ENCODE results near the gene CDC20. TPM values are rescaled to one million over a fixed set of nuclear protein-coding genes. Genes with fewer than 3 reads are reported as not detected.
A peak's percentile ranks its signal among the peaks of the same experiment; 100 is the strongest.

Gene CDC20
- polyA plus RNA-seq, 1 of the 3 experiments (the other 2 are of a cell fraction) = 82.7 TPM

DNA sequence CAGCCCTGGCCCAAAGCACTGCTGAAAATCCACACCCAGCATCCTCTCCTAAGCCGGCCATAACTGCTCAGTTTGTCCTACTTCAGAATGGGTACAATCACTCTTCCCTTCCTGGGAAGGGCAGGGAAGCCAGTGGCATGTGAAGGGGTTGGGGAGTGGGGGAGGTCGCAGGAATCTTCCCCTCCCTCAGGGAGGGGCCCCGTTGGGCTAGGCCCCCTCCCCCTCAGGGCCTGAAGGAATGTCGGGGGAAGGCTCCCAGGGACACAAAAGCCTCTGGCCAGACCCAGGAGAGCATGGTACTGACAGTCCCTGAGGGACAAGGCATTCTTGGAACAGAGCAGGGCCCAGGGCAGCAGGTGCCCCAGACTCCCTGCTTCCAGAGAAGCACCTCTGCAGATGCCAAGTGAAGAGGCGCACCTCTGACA is 7.8 kb downstream of the CDC20 start:
- Histone ChIP-seq H3K36me3 (replicated peaks in 1 of 2; ENCODE audit: control insufficient read depth in 1 of 2, insufficient read depth in 2 of 2, low read length in 1 of 2) (peaks cover 34 to 38% of the 10 kb centered on the region in 2 experiments), H3K27me3 (ENCODE audit: insufficient read depth) (no peaks in the 10 kb centered on the region), H3K9me2 (no peaks in the 10 kb centered on the region), H3K4me2 (peak overlapping the region; percentile 81), H4K20me1 (ENCODE audit: insufficient read depth) (no peaks in the 10 kb centered on the region), H3K79me2 (ENCODE audit: insufficient read depth) (peaks cover 82% of the 10 kb centered on the region), H3F3A (replicated peaks; ENCODE audit: insufficient read depth) (peaks cover 41% of the 10 kb centered on the region), H3K27ac (ENCODE audit: low read depth in 2 of 2, low read length in 1 of 2) (no peak overlapping the region), H3K4me3 (ENCODE audit: low read depth in 2 of 2, low read length in 1 of 2) (peak overlapping the region; percentile 66 to 73), H3K9me3 (no peaks in the 10 kb centered on the region), H3K4me1 (ENCODE audit: control insufficient read depth in 1 of 2, insufficient read depth in 2 of 2, low read depth in 1 of 2, low read length in 1 of 2) (peaks cover 13 to 15% of the 10 kb centered on the region in 2 experiments; a peak in 3 of 4 replicates), H2AFZ (ENCODE audit: low read depth) (no peak overlapping the region), H3K9ac (peak overlapping the region; percentile 75)
- ChIA-PET POLR2A (no interaction called here), CTCF (no interaction called here)
- WGBS (ENCODE audit: low lambda C conversion rate) = 48% methylated on average over 4 of the region's 5 CpGs
- DNase-seq = no peak
- no peak for TF ChIP-seq SIN3A (IDR thresholded peaks at IDR 0.05; ENCODE audit: borderline replicate concordance, low read depth, low read length)
- TF ChIP-seq, protein P1, sequence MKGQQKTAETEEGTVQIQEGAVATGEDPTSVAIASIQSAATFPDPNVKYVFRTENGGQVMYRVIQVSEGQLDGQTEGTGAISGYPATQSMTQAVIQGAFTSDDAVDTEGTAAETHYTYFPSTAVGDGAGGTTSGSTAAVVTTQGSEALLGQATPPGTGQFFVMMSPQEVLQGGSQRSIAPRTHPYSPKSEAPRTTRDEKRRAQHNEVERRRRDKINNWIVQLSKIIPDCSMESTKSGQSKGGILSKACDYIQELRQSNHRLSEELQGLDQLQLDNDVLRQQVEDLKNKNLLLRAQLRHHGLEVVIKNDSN (IDR thresholded peaks at IDR 0.05; ENCODE audit: borderline replicate concordance, low read depth) = no peak
- TF ChIP-seq, protein P2, sequence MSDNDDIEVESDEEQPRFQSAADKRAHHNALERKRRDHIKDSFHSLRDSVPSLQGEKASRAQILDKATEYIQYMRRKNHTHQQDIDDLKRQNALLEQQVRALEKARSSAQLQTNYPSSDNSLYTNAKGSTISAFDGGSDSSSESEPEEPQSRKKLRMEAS (IDR thresholded peaks at IDR 0.05; ENCODE audit: low read depth) = no peak

DNA sequence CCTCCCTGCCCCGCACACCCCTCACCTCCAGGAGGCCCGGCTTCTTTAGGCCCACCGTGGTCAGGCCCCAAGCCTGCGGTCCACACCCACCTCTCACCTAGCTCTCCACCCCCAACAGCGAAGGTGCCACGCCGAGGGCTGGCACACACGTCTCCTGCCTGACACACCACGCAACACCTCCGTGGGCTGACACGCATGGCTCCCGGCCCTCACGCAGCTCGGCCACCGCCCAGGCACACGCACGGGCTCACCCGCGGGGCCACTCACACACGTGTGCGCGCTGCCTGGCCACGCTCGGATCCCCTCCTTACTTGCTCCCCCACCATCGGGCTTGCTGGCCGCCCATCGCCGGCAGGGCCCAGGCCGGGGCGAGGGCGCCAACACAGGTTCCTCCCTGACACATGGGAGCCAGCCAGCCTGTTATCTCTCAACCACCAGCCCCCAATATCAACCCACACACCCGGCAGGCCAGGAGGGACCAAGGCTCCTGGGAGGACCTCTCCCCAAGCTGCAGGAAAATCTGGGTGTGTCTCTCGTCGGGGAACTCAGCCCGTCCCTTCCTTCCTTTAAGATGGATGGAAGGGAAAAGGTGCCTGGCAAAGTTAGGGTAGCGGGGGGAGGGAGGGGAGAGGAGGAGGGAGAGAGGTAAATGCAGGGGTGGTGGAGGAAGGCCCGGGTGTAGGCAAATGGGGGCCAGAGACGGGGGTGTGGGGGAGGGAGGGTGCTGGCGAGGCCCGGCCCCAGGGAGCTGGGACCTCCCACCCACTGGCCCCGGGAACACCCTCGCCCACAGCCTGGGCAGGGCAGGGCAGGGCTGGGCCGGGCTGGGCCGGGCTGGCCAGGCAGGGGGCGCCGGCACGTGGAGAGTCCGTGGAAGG is 8.5 kb downstream of the CDC20 start:
- H2AFZ ChIP-seq (ENCODE audit: low read depth) = no peak overlapping the region
- 7% methylated on average over 22 of the region's 48 CpGs for WGBS (ENCODE audit: low lambda C conversion rate)
- CTCF ChIA-PET = interaction anchor here (1.7 kb wide), 1 partner anchor 9 kb away, joined by 9 read pairs; the partner anchor contains the start of gene CDC20

DNA sequence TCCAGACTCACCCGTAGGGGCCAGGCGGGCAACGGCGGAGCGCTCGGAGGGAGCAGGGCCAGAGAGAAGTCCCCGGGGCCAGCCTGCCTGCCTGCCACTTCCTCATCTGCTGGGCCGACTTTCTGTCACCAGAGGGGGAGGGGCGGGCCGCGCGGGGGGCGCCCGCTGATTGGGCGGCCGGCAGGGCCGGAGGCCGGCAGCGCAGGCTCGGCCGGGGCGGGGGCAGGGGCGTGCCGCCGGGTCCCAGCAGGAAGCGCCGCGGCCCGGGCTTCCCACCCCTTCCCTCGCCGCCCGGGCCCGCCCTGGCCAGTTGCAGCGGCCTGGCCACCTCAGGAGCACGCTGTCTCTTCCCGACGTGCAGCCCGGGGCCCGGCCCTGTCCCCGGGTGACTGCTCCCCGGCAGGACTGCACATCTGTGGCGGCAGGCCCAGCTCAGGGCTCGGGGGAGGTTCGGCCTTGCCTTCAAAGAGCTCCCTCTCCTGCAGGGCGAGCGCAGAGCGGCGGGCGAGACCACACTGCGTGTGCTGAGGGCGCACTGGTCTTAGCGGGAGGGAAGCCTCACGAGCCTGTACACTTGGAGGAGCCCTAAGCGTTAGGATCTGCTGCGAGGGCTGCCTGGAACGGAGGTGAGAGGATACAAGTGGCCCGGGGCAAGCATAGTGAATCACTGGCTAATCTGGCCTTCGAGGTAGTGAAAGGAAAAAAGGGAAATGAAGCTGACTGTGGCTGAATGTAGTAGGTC is 9.3 kb downstream of the CDC20 start, which contains the start of gene ELOVL1:
TSS of gene ELOVL1 (minus strand) at position 108 of the 742 bp plus-strand sequence. CDS start 2,402 bp downstream, outside the sequence.
- H3K27me3 ChIP-seq (ENCODE audit: insufficient read depth) = no peaks in the 10 kb centered on the region
- CTCF ChIA-PET = interaction anchor here (0.8 to 1.7 kb wide), 5 partner anchors 9 to 141 kb away, joined by 3 to 9 read pairs (median 4); partner anchors contain the start of gene CDC20
- H4K20me1 ChIP-seq (ENCODE audit: insufficient read depth) = no peaks in the 10 kb centered on the region
- H3K9me3 ChIP-seq = no peaks in the 10 kb centered on the region
- H3K36me3 ChIP-seq (replicated peaks in 1 of 2; ENCODE audit: control insufficient read depth in 1 of 2, insufficient read depth in 2 of 2, low read length in 1 of 2) = peaks cover 23 to 27% of the 10 kb centered on the region in 2 experiments
- peak within 1 kb of the TSS; percentile 66 to 73 for H3K4me3 ChIP-seq (ENCODE audit: low read depth in 2 of 2, low read length in 1 of 2)
- H3K9ac ChIP-seq = peak within 1 kb of the TSS; percentile 75
- DNase-seq = peak; percentile 99
- POLR2A ChIA-PET = interaction anchor here (0.8 to 1.8 kb wide), 3 partner anchors 10 to 14 kb away, joined by 3 to 8 read pairs (median 3); partner anchors contain the start of gene CDC20
- H3F3A ChIP-seq (replicated peaks; ENCODE audit: insufficient read depth) = peaks cover 43% of the 10 kb centered on the region
- H3K4me1 ChIP-seq (ENCODE audit: control insufficient read depth in 1 of 2, insufficient read depth in 2 of 2, low read depth in 1 of 2, low read length in 1 of 2) = peaks cover 13 to 16% of the 10 kb centered on the region in 2 experiments; a peak in 3 of 4 replicates
- peak within 1 kb of the TSS; percentile 81 for H3K4me2 ChIP-seq
- no peaks in the 10 kb centered on the region for H3K9me2 ChIP-seq
- peak within 1 kb of the TSS; percentile 74 to 92 for H3K27ac ChIP-seq (ENCODE audit: low read depth in 2 of 2, low read length in 1 of 2)
- 1% methylated on average over 9 of the region's 58 CpGs for WGBS (ENCODE audit: low lambda C conversion rate)
- H3K79me2 ChIP-seq (ENCODE audit: insufficient read depth) = peaks cover 68% of the 10 kb centered on the region
- peak within 1 kb of the TSS; percentile 19; the same call in 1 of the 2 replicates for H2AFZ ChIP-seq (ENCODE audit: low read depth)
- TF ChIP-seq FOXM1 (IDR thresholded peaks at IDR 0.05; ENCODE audit: low read depth) (no peak), MXI1 (IDR thresholded peaks at IDR 0.05; ENCODE audit: low read depth, low read length) (peak; percentile 77), POLR2AphosphoS5 (IDR thresholded peaks at IDR 0.05; ENCODE audit: low read depth, low read length) (peak; percentile 92), RAD21 (IDR thresholded peaks at IDR 0.05; ENCODE audit: low read length) (0 out of 2 replicates have a peak, but pooled peaks have one; percentile 9), CHD2 (IDR thresholded peaks at IDR 0.05; ENCODE audit: low read length, partially characterized antibody) (peak; percentile 34), JUND (IDR thresholded peaks at IDR 0.05) (no peak), FOXJ3 (CRISPR knock-in tag; IDR thresholded peaks at IDR 0.05) (no peak; the same call in 1 of the 2 replicates), RCOR1 (IDR thresholded peaks at IDR 0.05; ENCODE audit: low read length) (no peak), TEAD4 (IDR thresholded peaks at IDR 0.05; ENCODE audit: borderline replicate concordance, insufficient read depth) (no peak), RXRA (IDR thresholded peaks at IDR 0.05; ENCODE audit: borderline replicate concordance, low read depth) (no peak)
- TF ChIP-seq, protein P2 (IDR thresholded peaks at IDR 0.05; ENCODE audit: low read depth) = peak; percentile 94
- TF ChIP-seq, protein P3, sequence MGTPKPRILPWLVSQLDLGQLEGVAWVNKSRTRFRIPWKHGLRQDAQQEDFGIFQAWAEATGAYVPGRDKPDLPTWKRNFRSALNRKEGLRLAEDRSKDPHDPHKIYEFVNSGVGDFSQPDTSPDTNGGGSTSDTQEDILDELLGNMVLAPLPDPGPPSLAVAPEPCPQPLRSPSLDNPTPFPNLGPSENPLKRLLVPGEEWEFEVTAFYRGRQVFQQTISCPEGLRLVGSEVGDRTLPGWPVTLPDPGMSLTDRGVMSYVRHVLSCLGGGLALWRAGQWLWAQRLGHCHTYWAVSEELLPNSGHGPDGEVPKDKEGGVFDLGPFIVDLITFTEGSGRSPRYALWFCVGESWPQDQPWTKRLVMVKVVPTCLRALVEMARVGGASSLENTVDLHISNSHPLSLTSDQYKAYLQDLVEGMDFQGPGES (IDR thresholded peaks at IDR 0.05; ENCODE audit: low read depth, low read length) = no peak

More for the DNA sequence above, 8.5 kb downstream of the CDC20 start:
- TF ChIP-seq MXI1 (IDR thresholded peaks at IDR 0.05; ENCODE audit: low read depth, low read length) = 0 out of 2 replicates have a peak, but pooled peaks have one; percentile 23
- TF ChIP-seq NRF1 (IDR thresholded peaks at IDR 0.05; ENCODE audit: low read depth, low read length) = no peak
- H3K4me2 ChIP-seq = peak overlapping the region; percentile 81
- peak; percentile 74 for DNase-seq
- H3K36me3 ChIP-seq (replicated peaks in 1 of 2; ENCODE audit: control insufficient read depth in 1 of 2, insufficient read depth in 2 of 2, low read length in 1 of 2) = peaks cover 28 to 32% of the 10 kb centered on the region in 2 experiments
- H3K9ac ChIP-seq = peak overlapping the region; percentile 75
- no peaks in the 10 kb centered on the region for H4K20me1 ChIP-seq (ENCODE audit: insufficient read depth)
- no peaks in the 10 kb centered on the region for H3K9me3 ChIP-seq
- H3K4me1 ChIP-seq (ENCODE audit: control insufficient read depth in 1 of 2, insufficient read depth in 2 of 2, low read depth in 1 of 2, low read length in 1 of 2) = peaks cover 12 to 13% of the 10 kb centered on the region in 2 experiments; a peak in 3 of 4 replicates
- peaks cover 43% of the 10 kb centered on the region for H3F3A ChIP-seq (replicated peaks; ENCODE audit: insufficient read depth)
- no peaks in the 10 kb centered on the region for H3K9me2 ChIP-seq
- no peaks in the 10 kb centered on the region for H3K27me3 ChIP-seq (ENCODE audit: insufficient read depth)
- H3K79me2 ChIP-seq (ENCODE audit: insufficient read depth) = peaks cover 76% of the 10 kb centered on the region
- H3K4me3 ChIP-seq (ENCODE audit: low read depth in 2 of 2, low read length in 1 of 2) = peak overlapping the region; percentile 66 to 73
- POLR2A ChIA-PET = interaction anchor here (1.8 kb wide), 1 partner anchor 9 kb away, joined by 8 read pairs; the partner anchor contains the start of gene CDC20
- H3K27ac ChIP-seq (ENCODE audit: low read depth in 2 of 2, low read length in 1 of 2) = peak overlapping the region; percentile 74 to 80
